H9 (cell line): ENCODE data around the gene GRIK4. TPM values are rescaled to one million over a fixed set of nuclear protein-coding genes. Genes with fewer than 3 reads are reported as not detected.

Experiments used
- DNase-seq: peaks from one replicate; pipeline ENCODE4 v3.0.0-alpha.2; 2017
- H2AFZ ChIP-seq: one replicate; pipeline ENCODE4 v1.6.1; 2013; ENCODE audit warnings: mild to moderate bottlenecking, low read length, control low read depth, moderate library complexity
- H2AK5ac ChIP-seq: 2 replicates; pipeline ENCODE4 v1.6.1; 2013; ENCODE audit warnings: low read length, control low read depth, mixed read lengths; ENCODE audit not compliant: insufficient read length
- H2BK120ac ChIP-seq: one replicate; pipeline ENCODE4 v1.6.1; 2013; ENCODE audit warnings: low read depth, mild to moderate bottlenecking, low read length, control low read depth, inconsistent platforms; ENCODE audit not compliant: poor library complexity, severe bottlenecking
- H2BK12ac ChIP-seq: 2 replicates; pipeline ENCODE4 v1.6.1; 2013; ENCODE audit warnings: low read length, control low read depth, mixed read lengths, low read depth; ENCODE audit not compliant: insufficient read length
- H2BK15ac ChIP-seq: 2 replicates; pipeline ENCODE4 v1.6.1; 2013; ENCODE audit warnings: low read depth, low read length, control low read depth
- H2BK20ac ChIP-seq: one replicate; pipeline ENCODE4 v1.6.1; 2013; ENCODE audit warnings: low read depth, mild to moderate bottlenecking, low read length, control low read depth, inconsistent platforms; ENCODE audit not compliant: poor library complexity, severe bottlenecking
- H2BK5ac ChIP-seq: 2 replicates; pipeline ENCODE4 v1.6.1; 2013; ENCODE audit warnings: low read length, control low read depth, mixed read lengths; ENCODE audit not compliant: insufficient read length
- H3K14ac ChIP-seq: 2 replicates; pipeline ENCODE4 v1.6.1; 2013; ENCODE audit warnings: low read length, control low read depth; ENCODE audit not compliant: insufficient read depth
- H3K18ac ChIP-seq: 2 replicates; pipeline ENCODE4 v1.6.1; 2013; ENCODE audit warnings: low read depth, mild to moderate bottlenecking, mixed read lengths, low read length, control low read depth; ENCODE audit not compliant: insufficient read length
- H3K23ac ChIP-seq: 2 replicates; pipeline ENCODE4 v1.6.1; 2013; ENCODE audit warnings: low read length, control low read depth, mixed read lengths, low read depth; ENCODE audit not compliant: insufficient read length
- H3K23me2 ChIP-seq: 2 replicates; pipeline ENCODE4 v1.6.1; 2013; ENCODE audit warnings: low read depth, mild to moderate bottlenecking, mixed read lengths, low read length, control low read depth; ENCODE audit not compliant: insufficient read length, poor library complexity, severe bottlenecking
- H3K27ac ChIP-seq: 2 replicates; pipeline ENCODE4 v1.5.1; 2013; ENCODE audit warnings: low read length, control low read depth, mixed read lengths, low read depth; ENCODE audit not compliant: insufficient read length
- H3K27me3 ChIP-seq: 2 replicates; pipeline ENCODE4 v1.6.1; 2013; ENCODE audit warnings: low read length, control low read depth, inconsistent platforms; ENCODE audit not compliant: insufficient read depth
- H3K4ac ChIP-seq: 2 replicates; pipeline ENCODE4 v1.6.1; 2013; ENCODE audit warnings: low read depth, mild to moderate bottlenecking, control low read depth, inconsistent platforms, low read length, moderate library complexity
- H3K4me1 ChIP-seq: 2 replicates; pipeline ENCODE4 v1.6.1; 2013; ENCODE audit warnings: low read length, control low read depth, inconsistent platforms; ENCODE audit not compliant: insufficient read depth
- H3K4me2 ChIP-seq: 2 replicates; pipeline ENCODE4 v1.6.1; 2013; ENCODE audit warnings: low read length, control low read depth, mixed read lengths; ENCODE audit not compliant: insufficient read length, insufficient read depth
- H3K56ac ChIP-seq: 2 replicates; pipeline ENCODE4 v1.6.1; 2013; ENCODE audit warnings: low read depth, mild to moderate bottlenecking, mixed read lengths, low read length, control low read depth; ENCODE audit not compliant: insufficient read length
- H3K79me1 ChIP-seq: 2 replicates; pipeline ENCODE4 v1.6.1; 2013; ENCODE audit warnings: low read depth, mild to moderate bottlenecking, moderate library complexity, low read length, control low read depth, inconsistent platforms; ENCODE audit not compliant: insufficient read depth, poor library complexity, severe bottlenecking
- H3K79me2 ChIP-seq: 2 replicates; pipeline ENCODE4 v1.6.1; 2013; ENCODE audit warnings: low read length, control low read depth, inconsistent platforms; ENCODE audit not compliant: insufficient read depth
- H3K9ac ChIP-seq: 2 replicates; pipeline ENCODE4 v1.6.1; 2013; ENCODE audit warnings: low read length, control low read depth, mixed read lengths; ENCODE audit not compliant: insufficient read length; ENCODE audit errors: extremely low read depth
- H3K9me3 ChIP-seq: one replicate; pipeline ENCODE4 v1.6.1; 2013; ENCODE audit warnings: low read depth, low read length, inconsistent platforms; ENCODE audit not compliant: control insufficient read depth
- H3T11ph ChIP-seq: one replicate; pipeline ENCODE4 v1.6.1; 2013; ENCODE audit warnings: mild to moderate bottlenecking, low read length, control low read depth, inconsistent platforms
- H4K20me1 ChIP-seq: one replicate; pipeline ENCODE4 v1.6.1; 2013; ENCODE audit not compliant: control insufficient read depth, insufficient read length, insufficient read depth
- H4K5ac ChIP-seq: 2 replicates; pipeline ENCODE4 v1.6.1; 2013; ENCODE audit warnings: low read depth, mild to moderate bottlenecking, mixed read lengths, low read length, control low read depth; ENCODE audit not compliant: insufficient read length
- H4K8ac ChIP-seq: replicated peaks from 2 replicates; pipeline ENCODE4 v1.6.1; 2013; ENCODE audit warnings: low read length, control low read depth, mixed read lengths, low read depth; ENCODE audit not compliant: insufficient read length
- H4K91ac ChIP-seq: 2 replicates; pipeline ENCODE4 v1.6.1; 2013; ENCODE audit warnings: low read depth, mild to moderate bottlenecking, moderate library complexity, mixed read lengths, low read length, control low read depth; ENCODE audit not compliant: insufficient read length
- H3K27ac Mint-ChIP-seq, 3 experiments: 2 replicates in 2 of 3; 3 replicates in 1 of 3; pipeline ENCODE4 v1.8.0; 2020 to 2021; ENCODE audit warnings: mixed read lengths in 3 of 3, mild to moderate bottlenecking in 1 of 3, moderate library complexity in 1 of 3
- H3K27me3 Mint-ChIP-seq: 2 replicates; pipeline ENCODE4 v1.8.0; 2021; ENCODE audit warnings: low read depth, mild to moderate bottlenecking, moderate library complexity, mixed read lengths
- H3K36me3 Mint-ChIP-seq, 3 experiments: 2 replicates in 2 of 3; 3 replicates in 1 of 3; pipeline ENCODE4 v1.8.0; 2020 to 2021; ENCODE audit warnings: low read depth in 3 of 3, mixed read lengths in 3 of 3; ENCODE audit not compliant: insufficient read depth in 1 of 3
- H3K4me1 Mint-ChIP-seq, 2 experiments: 2 replicates each; pipeline ENCODE4 v1.8.0; 2020; ENCODE audit warnings: mixed read lengths in 2 of 2
- H3K4me3 Mint-ChIP-seq, 2 experiments: 2 replicates in 1 of 2; 3 replicates in 1 of 2; pipeline ENCODE4 v1.8.0; 2020 to 2021; ENCODE audit warnings: mild to moderate bottlenecking in 2 of 2, mixed read lengths in 2 of 2, moderate library complexity in 1 of 2
- H3K9me3 Mint-ChIP-seq, 2 experiments: 2 replicates in 1 of 2; 3 replicates in 1 of 2; pipeline ENCODE4 v1.8.0; 2020; ENCODE audit warnings: mild to moderate bottlenecking in 2 of 2, mixed read lengths in 2 of 2, moderate library complexity in 1 of 2
- WGBS: extraction: QIAGEN DNeasy Blood & Tissue Kit; methylation state at CpG from one replicate; pipeline ENCODE4 v1.1.7; 2013; ENCODE audit warnings: missing lambda C conversion rate, low lambda C conversion rate, mixed read lengths; ENCODE audit not compliant: insufficient read length; ENCODE audit errors: extremely low coverage; 5-methylcytosine and 5-hydroxymethylcytosine counted together
- total RNA-seq: library from RNA; stranded (reverse); gene quantifications from 2 replicates; pipeline ENCODE4 v1.2.1, GENCODE V29; 2021
- TF ChIP-seq, protein P1 (sequence below): fragments of 200-600 bp; sonication (generic); conservative IDR thresholded peaks from 3 replicates; pipeline ENCODE4 v1.8.0; 2021; ENCODE audit warnings: antibody characterized with exemption, mild to moderate bottlenecking

Gene GRIK4
- total RNA-seq, 1 experiment from 2014 or later: 2.3 TPM

GRCh38 chr11:120819003-120819402 lies 307.5 kb downstream of the GRIK4 start:
- H4K5ac ChIP-seq: no peak overlapping the region
- Mint-ChIP-seq H3K36me3 (no peaks in the 10 kb centered on the region), H3K4me1 (no peaks in the 10 kb centered on the region), H3K4me3 (no peak overlapping the region), H3K27ac (no peak overlapping the region), H3K9me3 (no peaks in the 10 kb centered on the region), H3K27me3 (peaks cover 2% of the 10 kb centered on the region)
- no peak for DNase-seq
- H4K8ac ChIP-seq: no peak overlapping the region
- no peaks in the 10 kb centered on the region for H3K79me1 ChIP-seq
- no peaks in the 10 kb centered on the region for H4K20me1 ChIP-seq
- no peak overlapping the region for H3K4ac ChIP-seq
- no peaks in the 10 kb centered on the region for H3K9me3 ChIP-seq
- no peak overlapping the region for H2BK120ac ChIP-seq
- no CpG with 5 or more reads among the region's 7 CpGs for WGBS
- H2BK15ac ChIP-seq: no peak overlapping the region
- no peak overlapping the region for H3K56ac ChIP-seq
- no peak overlapping the region for H3K27ac ChIP-seq
- no peaks in the 10 kb centered on the region for H3K4me1 ChIP-seq
- H4K91ac ChIP-seq: no peak overlapping the region
- no peaks in the 10 kb centered on the region for H3K79me2 ChIP-seq
- no peak overlapping the region for H2BK5ac ChIP-seq
- no peak overlapping the region for H3K9ac ChIP-seq
- no peak overlapping the region for H2AFZ ChIP-seq
- H2BK12ac ChIP-seq: no peak overlapping the region
- no peak overlapping the region for H2AK5ac ChIP-seq
- no peak overlapping the region for H3K4me2 ChIP-seq
- H3K18ac ChIP-seq: no peak overlapping the region
- no peak overlapping the region for H3T11ph ChIP-seq
- no peak overlapping the region for H2BK20ac ChIP-seq
- no peaks in the 10 kb centered on the region for H3K27me3 ChIP-seq
- H3K14ac ChIP-seq: no peak overlapping the region
- no peak overlapping the region for H3K23ac ChIP-seq
- no peaks in the 10 kb centered on the region for H3K23me2 ChIP-seq
- TF ChIP-seq, protein P1, sequence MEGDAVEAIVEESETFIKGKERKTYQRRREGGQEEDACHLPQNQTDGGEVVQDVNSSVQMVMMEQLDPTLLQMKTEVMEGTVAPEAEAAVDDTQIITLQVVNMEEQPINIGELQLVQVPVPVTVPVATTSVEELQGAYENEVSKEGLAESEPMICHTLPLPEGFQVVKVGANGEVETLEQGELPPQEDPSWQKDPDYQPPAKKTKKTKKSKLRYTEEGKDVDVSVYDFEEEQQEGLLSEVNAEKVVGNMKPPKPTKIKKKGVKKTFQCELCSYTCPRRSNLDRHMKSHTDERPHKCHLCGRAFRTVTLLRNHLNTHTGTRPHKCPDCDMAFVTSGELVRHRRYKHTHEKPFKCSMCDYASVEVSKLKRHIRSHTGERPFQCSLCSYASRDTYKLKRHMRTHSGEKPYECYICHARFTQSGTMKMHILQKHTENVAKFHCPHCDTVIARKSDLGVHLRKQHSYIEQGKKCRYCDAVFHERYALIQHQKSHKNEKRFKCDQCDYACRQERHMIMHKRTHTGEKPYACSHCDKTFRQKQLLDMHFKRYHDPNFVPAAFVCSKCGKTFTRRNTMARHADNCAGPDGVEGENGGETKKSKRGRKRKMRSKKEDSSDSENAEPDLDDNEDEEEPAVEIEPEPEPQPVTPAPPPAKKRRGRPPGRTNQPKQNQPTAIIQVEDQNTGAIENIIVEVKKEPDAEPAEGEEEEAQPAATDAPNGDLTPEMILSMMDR: no peak
